HG02973 (cell line): Measurements from ENCODE around the gene MTCL1.

Source experiments
- ATAC-seq: cut with Tn5 transposase; IDR thresholded peaks from one replicate; pipeline ENCODE4 v1.9.1; 2021; ENCODE audit warnings: moderate library complexity; ENCODE audit not compliant: unreplicated experiment

Gene MTCL1

DNA sequence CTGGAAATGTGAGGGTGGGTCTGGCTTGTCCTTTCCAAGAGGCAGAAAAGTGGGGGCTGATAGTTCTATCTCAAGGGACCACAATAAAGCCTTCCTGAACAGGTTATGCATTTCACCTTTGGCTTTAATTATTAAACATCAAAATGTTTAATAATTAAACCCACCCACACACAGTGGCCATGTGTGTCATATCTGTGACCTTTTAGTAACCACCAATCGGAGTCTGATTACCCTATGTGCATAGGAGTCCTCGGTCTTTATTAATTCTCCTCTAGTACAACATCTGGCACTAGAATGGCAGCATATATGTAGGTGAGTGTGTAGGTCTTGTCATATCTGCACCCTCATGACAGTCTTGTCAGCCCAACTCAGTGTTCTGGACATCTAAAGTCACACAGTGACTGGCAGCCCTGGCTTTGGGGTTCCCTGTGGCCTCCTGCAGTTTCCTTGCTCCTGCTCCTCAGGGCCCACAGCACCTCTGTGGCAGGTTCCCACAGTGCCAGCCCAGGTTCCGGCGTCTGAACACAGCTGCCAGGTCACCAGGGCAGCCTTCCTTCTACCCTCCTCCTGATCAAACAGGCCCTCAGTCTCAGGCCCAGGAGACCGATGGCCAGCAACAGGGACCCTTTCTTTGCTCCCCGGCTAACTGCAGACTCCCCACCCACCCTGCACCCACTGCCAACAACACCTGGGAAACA, 100.9 kb downstream of the MTCL1 start:
- no peak for ATAC-seq

DNA sequence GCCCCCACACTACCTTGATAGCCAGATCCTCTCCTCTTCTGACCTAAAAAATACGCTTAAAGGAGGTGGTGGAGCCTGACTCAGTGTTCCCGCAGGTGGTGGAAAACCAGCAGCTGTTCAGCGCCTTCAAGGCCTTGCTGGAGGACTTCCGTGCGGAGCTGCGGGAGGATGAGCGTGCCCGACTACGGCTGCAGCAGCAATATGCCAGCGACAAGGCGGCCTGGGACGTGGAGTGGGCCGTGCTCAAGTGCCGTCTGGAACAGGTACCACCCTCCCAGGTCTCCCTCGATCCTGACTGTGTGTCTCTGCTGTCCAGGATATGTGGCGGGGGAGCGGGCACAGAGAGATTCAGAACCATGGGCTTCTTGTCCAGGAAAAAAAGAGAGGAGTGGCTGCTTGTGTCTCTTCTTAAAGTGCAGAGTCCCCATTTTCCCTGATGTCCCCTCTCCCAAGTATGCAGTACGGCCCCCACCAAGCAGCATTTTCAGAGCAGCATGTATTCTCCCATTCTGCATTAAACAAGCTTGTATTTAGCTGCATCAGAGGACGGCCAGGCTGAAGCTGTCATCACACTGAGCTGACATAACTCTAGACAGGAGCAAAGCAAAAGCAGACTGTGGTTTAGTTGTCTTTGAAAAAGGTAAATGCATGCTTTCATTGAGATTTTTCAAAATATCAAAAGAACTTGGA, 101.6 kb downstream of the MTCL1 start:
- no peak for ATAC-seq

DNA sequence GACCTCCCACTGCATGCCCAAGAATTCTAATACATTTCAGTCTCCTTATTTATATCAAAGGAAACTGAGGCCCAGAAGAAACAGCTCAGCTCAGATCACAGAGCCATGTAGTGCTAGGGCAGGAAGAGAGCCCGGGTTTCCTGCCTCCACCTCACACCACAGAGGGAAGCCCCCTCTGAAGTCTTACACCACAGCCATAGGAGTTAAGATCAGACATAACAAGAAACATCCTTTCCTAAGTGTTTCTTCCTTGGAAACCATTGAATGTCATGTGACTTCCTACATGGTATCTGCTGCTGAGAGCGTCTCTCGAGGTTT, 102.1 kb downstream of the MTCL1 start:
- ATAC-seq, result no peak

DNA sequence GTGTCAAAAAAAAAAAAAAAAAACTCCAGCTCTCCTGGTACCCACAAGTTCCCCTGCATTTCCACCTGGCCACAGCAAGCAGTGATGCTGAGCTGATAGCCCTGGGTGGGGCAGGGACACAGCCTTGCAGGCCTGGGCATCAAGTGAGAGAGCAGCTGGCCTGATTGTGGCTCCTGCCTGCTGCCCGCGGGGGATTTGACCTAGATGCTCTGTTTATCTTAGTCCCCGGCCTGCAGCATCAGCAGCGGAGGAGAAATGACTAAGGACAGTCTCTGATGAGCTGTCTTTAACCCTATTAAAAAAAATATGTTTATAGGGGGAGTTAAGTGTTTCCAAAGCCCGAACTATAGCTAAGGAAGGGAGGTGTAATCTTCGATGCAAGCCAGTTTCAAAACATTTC, 102.6 kb downstream of the MTCL1 start:
- ATAC-seq, result no peak

DNA sequence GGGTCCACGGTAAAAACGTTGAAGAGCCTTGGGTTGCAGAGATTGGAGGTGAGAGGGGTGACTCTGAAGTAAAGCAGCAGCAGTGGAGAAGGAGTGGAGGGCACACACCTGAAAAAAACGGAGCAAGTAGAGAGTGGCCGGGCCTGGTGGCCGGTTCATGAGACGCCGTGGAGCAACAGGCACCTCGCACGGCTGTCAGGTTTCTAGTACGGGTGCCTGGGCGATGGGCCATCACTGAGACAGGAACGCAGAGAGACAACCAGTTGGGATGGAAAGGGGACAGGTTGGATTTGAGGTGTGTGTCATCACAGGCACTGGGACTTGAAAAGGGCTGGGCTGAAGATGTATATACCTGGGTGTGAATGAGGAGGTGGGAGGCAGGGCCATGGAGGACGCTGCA, 104.2 kb downstream of the MTCL1 start:
- ATAC-seq, result no peak

DNA sequence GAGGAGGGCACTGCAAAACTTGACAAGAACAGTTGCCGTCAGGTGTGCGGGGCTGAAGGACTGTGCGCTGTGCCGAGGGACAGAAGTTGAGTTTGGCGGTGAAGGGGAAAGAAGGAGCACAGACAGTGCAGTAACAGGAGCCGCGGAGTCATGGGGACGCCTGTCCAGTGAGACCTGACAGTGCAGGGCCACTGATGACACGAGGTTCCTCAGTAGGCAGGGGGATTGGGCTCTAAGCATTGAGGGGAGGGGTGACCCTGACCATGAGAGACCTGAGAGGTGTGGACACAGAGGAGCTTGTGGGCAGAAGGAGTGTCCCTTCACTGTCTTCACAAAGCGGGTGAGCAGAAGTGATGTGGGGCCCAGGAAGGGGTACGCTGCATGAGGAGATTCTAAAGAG, 104.8 kb downstream of the MTCL1 start:
- no peak for ATAC-seq

DNA sequence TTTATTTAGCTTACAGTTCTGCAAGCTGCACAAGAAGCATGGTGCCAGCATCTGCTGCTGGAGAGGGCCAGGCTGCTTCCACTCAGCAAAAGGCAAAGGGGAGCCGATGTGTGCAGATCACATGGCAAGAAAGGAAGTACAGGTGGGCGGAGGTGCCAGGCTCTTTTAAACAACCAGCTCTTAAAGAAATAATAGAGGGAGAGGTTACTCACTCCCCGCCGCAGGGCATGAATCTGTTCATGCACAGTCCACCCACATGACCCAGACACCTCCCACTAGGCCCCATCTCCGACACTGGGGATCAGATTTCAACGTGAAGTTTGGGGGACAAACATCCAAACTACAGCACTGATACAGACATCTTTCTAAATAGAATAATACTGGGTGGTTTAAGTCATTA, 105.8 kb downstream of the MTCL1 start:
- no peak for ATAC-seq

DNA sequence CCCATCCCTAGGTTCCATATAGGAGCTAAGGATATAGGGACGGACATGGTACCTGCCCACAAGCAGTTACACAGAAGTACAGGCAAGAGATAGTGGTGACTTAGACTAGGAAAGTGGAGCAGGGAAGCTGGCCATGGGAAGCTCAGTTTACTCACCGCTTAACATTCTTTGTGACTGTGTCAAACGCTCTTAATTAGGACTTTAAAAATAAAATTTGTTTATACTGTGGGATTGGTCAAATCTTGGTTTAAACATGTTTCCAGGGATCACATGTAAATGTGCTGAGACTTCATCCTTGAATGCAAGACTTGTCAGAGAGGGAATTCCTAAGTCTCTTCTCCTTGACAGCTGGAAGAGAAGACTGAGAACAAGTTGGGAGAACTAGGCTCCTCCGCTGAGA, 107.3 kb downstream of the MTCL1 start:
- no peak for ATAC-seq

DNA sequence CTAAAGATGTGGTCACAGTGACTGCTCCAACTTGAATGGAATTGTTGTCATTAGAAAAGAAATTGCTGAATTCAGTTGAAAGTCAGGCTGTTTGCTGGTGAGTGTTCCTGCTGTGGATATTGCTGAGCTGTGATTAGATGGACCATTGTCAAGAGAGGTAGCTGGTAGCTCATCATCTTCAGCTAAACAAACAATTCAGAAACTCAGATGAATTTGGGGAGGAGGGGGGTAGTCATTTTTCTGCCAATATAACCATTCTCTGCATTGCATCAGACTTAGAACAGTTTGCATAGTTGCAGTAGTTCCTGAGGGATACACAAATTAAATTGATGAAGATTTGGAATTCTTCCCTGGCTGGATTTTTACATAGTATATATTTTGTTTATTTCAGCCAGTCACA, 108.3 kb downstream of the MTCL1 start:
- no peak for ATAC-seq

DNA sequence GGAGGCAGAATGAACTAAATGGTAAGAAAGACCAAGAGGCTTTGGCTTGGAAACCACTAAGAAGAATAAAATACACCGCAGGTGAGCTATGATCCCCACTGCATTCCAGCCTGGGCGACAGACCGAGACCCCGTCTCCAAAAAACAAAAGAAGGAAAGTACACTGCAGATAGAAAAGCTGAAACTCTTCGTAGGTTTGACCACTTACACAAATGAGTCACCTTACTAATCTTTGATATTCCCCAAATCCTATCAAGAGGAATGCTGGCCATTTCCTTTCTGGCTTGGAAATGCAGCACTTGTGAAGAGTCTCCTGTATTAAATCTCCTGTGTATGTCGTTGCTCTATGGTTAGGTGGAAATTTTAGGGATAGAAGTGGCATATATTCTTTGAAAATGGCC, 108.8 kb downstream of the MTCL1 start:
- ATAC-seq, result no peak

DNA sequence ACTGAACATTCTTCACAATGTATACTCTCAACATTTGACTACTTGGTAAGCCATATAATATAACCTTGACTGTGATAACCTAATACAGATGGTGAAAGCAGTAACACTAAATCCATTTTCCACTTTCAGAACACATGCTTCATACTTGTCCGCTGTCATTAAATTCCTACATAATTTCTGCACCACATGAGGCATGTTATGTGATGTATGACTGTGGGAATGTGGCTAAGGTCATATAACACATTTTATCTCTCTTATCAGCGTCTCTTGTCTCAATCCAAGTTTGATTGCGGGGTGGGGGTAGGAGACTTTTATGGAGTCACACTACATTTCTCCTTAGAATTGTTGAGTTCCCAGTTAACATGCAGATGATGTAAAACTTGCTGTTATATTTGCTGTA, 110.9 kb downstream of the MTCL1 start:
- ATAC-seq, result no peak

DNA sequence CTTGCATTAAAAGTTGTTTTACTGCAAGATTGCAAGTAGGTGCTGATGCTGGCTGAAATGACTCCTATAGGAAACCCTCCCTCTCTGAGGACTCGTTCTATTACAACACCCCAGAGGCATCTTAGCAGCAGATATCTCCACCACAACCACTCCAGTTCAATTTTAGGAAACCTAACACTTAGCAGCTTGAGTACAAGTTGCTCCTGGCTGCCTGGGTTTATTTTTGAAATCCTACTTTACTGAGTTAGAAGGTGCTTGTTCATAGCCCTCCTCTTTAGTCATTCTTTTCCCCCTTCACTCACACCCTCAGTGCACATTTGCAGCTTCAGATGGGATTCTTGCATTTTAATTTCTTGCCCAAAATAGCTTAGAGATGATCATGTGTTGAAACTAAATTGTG, 111.5 kb downstream of the MTCL1 start:
- ATAC-seq, result no peak

DNA sequence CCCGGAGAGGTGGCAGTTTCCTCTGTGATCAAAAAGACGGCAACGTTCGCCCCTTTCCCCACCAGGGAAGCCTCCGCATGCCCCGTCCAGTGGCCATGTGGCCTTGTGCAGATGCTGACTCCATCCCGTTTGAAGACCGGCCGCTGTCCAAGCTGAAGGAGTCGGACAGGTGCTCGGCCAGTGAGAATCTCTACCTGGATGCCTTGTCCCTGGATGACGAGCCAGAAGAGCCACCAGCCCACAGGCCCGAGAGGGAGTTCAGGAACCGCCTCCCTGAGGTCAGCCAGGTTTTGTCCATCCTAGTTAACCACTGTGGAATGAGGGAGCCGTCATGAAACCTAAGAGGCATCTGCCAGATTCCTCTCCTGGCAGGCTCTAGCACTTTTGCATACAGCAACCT, 113.6 kb downstream of the MTCL1 start:
- no peak for ATAC-seq

DNA sequence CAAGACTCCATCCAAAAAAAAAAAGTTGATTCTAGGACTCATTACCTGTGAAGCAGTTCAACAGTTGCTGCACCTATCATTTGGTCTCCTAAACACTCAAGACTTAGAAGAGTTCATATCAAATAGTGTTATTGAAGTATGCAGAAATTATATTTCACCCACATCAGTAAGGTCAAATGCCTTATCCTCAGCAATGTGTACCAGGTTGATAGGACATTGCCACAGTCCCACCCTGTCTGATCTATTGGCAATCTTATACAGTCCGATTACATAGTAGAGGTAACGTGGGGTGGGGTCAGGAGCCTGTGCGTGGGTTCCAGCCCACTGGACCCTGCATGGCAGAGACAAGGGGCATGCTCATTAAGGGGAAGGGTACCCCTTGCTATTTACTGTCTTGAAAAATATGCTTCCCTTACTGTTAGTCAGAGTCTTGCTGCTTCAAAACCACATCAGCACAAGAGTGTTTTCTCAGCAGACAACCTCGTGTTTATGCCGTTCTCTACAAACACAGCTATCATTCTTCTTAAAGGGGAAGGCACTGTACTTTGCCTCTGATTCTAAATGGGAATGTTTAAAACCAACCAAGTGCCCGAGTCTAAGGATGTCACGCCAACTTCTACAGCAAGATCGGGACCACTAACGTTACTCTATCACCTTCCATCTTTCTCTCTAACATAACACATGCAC, 115.2 kb downstream of the MTCL1 start:
- ATAC-seq, result no peak

DNA sequence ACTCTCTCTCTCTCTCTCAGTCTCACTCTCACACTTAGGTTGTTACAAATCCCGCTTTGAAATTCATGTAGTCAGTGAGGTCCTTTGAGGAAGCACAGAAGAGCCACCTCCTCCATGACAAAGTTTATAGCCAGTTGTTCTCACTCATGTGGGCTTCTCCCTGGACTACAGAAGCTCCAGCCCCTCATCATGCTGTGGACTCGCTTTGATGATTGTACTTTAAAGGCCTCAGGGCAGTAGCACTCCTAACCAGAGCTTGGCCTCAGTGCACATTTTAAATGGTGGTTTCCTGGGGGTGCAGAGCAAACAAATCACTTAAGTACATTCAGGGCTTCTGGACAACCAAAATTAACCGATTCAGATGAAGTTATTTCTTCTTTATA, 115.7 kb downstream of the MTCL1 start:
- no peak for ATAC-seq

DNA sequence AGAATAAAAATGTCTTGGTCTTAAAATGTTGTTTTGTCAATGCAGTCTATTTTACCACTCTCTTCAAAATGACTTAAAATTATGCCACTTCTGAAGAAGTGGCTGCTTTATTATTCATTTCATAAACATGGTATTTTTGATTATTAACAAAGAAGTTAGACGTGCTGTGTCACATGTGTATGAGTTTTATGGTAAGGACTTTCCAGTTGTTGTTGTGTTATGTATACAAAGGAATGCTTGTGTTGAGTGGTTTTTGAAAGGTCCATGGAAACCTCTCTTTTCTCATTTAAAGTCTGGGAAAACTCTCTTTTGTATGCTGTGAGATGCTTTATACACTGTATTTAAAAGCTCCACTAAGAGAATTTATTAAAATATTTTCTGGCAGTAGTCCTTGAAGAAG, 116.2 kb downstream of the MTCL1 start:
- no peak for ATAC-seq

DNA sequence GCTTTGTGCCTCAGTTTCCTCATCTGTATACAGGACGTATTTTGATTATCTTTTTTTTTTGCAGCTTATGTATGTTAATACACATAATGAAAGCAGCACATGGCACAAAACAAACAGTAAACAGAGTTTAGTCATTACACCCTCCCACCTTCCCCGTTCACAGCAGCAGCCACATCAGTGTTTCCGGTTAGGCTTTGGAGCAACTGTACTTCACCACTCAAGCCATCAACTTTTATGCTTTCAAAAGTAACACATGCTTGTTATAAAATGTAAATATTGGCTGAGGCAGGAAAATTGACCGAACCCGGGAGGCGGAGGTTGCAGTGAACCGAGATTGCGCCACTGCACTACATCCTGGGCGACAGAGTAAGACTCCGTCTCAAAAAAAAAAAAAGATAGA, 117.3 kb downstream of the MTCL1 start:
- no peak for ATAC-seq

DNA sequence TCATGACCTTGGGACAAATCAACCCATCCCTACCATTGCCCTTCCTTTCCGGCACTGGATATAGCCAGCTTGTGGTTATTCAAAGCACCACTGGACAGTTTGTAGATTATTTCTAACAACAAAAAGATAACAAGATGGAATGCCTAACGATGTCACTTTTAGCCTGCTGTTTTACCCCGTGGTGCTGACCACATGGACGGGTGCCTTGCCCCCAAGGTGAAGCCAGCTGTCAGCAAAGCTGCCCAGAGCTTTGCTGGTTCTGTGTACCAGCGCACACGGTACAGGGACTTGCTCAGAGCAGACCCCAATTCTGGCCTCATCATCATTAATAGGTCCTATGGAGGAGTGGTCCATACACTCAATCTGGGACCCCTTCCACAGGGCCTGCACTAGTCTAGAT, 118.2 kb downstream of the MTCL1 start:
- ATAC-seq, result no peak

DNA sequence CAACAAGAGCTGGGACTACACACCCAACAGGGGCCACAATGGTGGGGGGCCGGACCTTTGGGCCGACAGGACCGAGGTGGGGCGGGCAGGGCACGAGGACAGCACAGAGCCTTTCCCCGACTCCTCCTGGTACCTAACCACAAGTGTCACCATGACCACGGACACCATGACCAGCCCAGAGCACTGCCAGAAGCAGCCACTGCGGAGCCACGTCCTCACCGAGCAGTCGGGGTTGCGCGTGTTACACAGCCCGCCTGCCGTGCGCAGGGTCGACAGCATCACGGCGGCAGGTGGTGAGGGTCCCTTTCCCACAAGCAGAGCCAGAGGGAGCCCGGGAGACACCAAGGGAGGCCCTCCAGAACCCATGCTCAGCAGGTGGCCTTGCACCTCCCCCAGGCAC, 119.5 kb downstream of the MTCL1 start:
- no peak for ATAC-seq

DNA sequence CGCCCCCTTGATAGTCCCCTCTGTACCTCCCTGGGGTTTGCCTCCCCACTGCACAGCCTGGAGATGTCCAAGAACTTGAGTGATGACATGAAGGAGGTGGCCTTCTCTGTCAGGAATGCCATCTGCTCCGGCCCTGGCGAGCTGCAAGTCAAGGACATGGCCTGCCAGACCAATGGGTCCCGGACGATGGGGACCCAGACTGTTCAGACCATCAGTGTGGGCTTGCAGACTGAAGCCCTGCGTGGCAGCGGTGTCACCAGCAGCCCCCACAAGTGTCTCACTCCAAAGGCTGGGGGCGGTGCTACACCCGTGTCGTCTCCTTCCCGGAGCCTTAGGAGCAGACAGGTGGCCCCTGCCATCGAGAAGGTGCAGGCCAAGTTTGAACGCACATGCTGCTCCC, 119.9 kb downstream of the MTCL1 start:
- no peak for ATAC-seq

DNA sequence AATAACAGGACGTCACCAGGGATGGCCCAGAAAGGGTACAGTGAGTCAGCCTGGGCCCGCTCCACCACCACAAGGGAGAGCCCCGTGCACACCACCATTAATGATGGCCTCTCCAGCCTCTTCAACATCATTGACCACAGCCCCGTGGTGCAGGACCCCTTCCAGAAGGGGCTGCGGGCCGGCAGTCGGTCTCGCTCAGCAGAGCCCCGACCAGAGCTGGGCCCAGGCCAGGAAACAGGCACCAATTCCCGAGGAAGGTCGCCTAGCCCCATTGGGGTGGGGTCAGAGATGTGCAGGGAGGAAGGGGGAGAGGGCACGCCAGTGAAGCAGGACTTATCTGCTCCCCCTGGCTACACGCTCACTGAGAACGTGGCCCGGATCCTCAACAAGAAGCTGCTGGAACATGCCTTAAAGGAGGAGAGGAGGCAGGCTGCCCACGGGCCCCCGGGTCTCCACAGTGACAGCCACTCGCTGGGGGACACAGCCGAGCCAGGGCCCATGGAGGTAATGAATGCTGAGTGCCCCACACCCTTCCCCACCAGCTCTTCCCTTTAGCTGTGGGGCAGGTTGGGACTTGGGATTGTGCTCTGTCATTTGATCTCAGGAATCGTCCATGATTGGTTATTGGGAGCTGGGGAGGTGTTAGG, 120.5 kb downstream of the MTCL1 start:
- no peak for ATAC-seq

DNA sequence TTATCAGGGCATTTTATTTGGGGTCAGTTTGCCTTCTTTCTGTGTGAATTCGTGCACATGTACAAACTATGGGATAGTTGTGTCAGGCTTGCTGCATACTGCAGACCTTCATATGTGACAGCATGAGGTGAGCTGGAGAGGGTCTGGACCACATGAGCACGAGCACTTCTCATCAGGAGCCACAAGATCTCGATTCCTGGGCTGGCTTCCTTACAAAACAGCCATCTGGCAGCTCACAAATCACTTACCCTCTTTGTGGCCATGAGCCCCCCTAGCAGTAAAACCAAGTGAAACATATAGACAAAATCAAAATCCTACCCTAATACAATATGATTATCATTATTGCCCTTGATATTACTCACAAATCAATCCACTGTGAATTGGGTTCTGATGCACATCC, 121.2 kb downstream of the MTCL1 start:
- ATAC-seq, result no peak
